ENCODE results near the gene PRR5.

PRR5 gene

DNA sequence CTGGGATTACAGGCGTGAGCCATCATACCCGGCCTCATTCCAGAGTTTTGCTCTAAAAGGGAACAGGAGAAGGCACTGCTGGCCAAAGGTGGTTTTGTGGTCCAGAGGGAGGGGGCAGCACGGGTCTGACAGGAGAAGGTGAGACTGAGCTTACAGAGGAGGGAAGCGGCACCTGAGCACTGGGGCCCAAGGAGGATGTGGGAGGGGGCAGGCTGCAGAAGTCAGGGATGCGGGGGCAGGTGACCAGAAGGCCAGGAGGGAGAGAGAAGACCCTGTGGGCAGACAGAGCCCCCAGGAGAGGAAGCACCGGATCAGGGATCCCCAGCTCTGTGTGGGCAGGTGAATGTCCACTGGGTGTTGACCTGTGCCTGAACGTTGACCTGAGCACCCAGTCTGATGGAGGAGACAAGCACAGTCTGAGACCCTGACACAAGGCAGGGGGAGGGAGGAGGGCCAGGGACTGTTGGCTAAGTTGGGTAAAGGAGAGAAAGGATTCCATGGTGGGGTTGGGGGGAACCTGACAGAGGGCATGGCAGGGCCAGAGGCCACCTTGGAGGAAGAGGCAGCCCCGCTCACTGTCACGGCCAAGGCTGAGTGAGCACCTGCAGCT is 12.0 kb upstream of the PRR5 start:
- TF ChIP-seq Cebpa-rat (IDR thresholded peaks at IDR 0.05): no peak
- H3K27me3 ChIP-seq: no peaks in the 10 kb centered on the region
- H3K9me3 ChIP-seq (replicated peaks in 1 of 11): no peaks in the 10 kb centered on the region
- H4K20me1 ChIP-seq: peaks cover 0 to 100% (median 2%) of the 10 kb centered on the region in 11 experiments; a peak in 8 of 22 replicates
- H3K9ac ChIP-seq: no peak overlapping the region
- H3K4me2 ChIP-seq: peak overlapping the region in 5 of 11 experiments; percentile 6 to 36 (median 21); a peak in 6 of 22 replicates
- peaks cover 23 to 42% (median 34%) of the 10 kb centered on the region in 10 experiments for H3K4me1 ChIP-seq
- H3K36me3 ChIP-seq: peaks cover 0 to 85% (median 0%) of the 10 kb centered on the region in 11 experiments; a peak in 5 of 22 replicates
- no peak overlapping the region for H3K27ac ChIP-seq
- no peak overlapping the region for H3K4me3 ChIP-seq

- TF ChIP-seq Cebpa-rat (IDR thresholded peaks at IDR 0.05): no peak
- H4K20me1 ChIP-seq: peaks cover 0 to 100% (median 0%) of the 10 kb centered on the region in 11 experiments; a peak in 7 of 22 replicates
- no peak overlapping the region for H3K4me3 ChIP-seq
- no peak overlapping the region for H3K27ac ChIP-seq
- H3K9me3 ChIP-seq (replicated peaks in 1 of 11): no peaks in the 10 kb centered on the region
- peaks cover 0 to 87% (median 0%) of the 10 kb centered on the region in 11 experiments; a peak in 5 of 22 replicates for H3K36me3 ChIP-seq
- H3K9ac ChIP-seq: no peak overlapping the region
- H3K4me1 ChIP-seq: peaks cover 7 to 31% (median 20%) of the 10 kb centered on the region in 10 experiments; a peak in 18 of 20 replicates
- H3K4me2 ChIP-seq: no peak overlapping the region; a peak in 1 of 22 replicates
- H3K27me3 ChIP-seq: no peaks in the 10 kb centered on the region
These were observed 10.0 kb upstream of the PRR5 start for GRCh38 chr22:44691796-44692661.

DNA sequence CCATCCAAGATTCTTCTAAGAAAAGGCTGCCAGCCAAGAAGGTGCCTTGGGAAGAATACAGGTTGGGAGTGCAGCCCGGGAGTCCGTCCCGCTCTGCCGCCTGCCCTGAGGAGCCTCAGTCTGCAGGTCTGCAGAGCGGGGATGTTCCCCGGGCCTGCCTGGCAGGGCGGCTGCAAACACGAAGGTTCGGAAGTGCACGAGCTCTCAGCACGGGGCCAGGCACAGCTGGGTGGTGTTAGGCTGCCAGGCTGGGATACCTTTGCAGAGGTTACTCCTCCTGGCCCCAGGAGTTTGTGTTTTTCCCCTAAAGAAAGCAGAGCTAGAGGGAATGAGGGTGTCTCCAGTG is 9.4 kb upstream of the PRR5 start:
- peaks cover 0 to 100% (median 0%) of the 10 kb centered on the region in 11 experiments; a peak in 7 of 22 replicates for H4K20me1 ChIP-seq
- peaks cover 0 to 81% (median 0%) of the 10 kb centered on the region in 11 experiments; a peak in 5 of 22 replicates for H3K36me3 ChIP-seq
- no peak overlapping the region for H3K4me3 ChIP-seq
- no peak overlapping the region for H3K9ac ChIP-seq
- H3K4me1 ChIP-seq: peaks cover 9 to 32% (median 22%) of the 10 kb centered on the region in 10 experiments
- no peaks in the 10 kb centered on the region for H3K27me3 ChIP-seq
- H3K4me2 ChIP-seq: no peak overlapping the region; a peak in 1 of 22 replicates
- H3K9me3 ChIP-seq (replicated peaks in 1 of 11): no peaks in the 10 kb centered on the region
- no peak for TF ChIP-seq Cebpa-rat (IDR thresholded peaks at IDR 0.05)
- H3K27ac ChIP-seq: no peak overlapping the region

GRCh38 chr22:44693145-44693544 is 8.9 kb upstream of the PRR5 start:
- no peaks in the 10 kb centered on the region for H3K27me3 ChIP-seq
- H4K20me1 ChIP-seq: peaks cover 0 to 100% (median 0%) of the 10 kb centered on the region in 11 experiments; a peak in 7 of 22 replicates
- no peak overlapping the region for H3K9ac ChIP-seq
- H3K4me1 ChIP-seq: peaks cover 14 to 37% (median 27%) of the 10 kb centered on the region in 10 experiments
- H3K27ac ChIP-seq: no peak overlapping the region
- H3K4me3 ChIP-seq: no peak overlapping the region
- no peak for TF ChIP-seq Cebpa-rat (IDR thresholded peaks at IDR 0.05)
- peak overlapping the region in 1 of 11 experiments; percentile 3; a peak in 1 of 22 replicates for H3K4me2 ChIP-seq
- peaks cover 0 to 78% (median 0%) of the 10 kb centered on the region in 11 experiments; a peak in 5 of 22 replicates for H3K36me3 ChIP-seq
- no peaks in the 10 kb centered on the region for H3K9me3 ChIP-seq (replicated peaks in 1 of 11)

DNA sequence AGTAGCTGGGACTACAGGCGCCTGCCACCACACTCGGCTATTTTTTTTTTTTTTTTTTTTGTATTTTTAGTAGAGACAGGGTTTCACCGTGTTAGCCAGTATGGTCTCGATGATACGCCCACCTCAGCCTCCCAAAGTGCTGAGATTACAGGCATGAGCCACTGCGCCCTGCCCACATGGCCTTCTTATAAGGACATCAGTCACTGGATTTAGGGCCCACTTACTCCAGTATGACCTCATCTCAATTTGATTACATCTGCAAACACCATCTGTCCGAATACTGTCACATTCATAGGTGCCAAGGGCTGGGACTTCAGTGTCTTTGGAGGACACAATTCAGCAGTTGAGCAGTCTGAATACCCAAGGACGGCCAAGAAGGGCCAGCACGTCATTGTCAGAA is 8.2 kb upstream of the PRR5 start:
- peaks cover 0 to 100% (median 0%) of the 10 kb centered on the region in 11 experiments; a peak in 7 of 22 replicates for H4K20me1 ChIP-seq
- TF ChIP-seq Cebpa-rat (IDR thresholded peaks at IDR 0.05): no peak
- H3K27me3 ChIP-seq: no peaks in the 10 kb centered on the region
- H3K9me3 ChIP-seq (replicated peaks in 1 of 11): no peaks in the 10 kb centered on the region
- H3K9ac ChIP-seq: no peak overlapping the region
- H3K36me3 ChIP-seq: peaks cover 0 to 72% (median 0%) of the 10 kb centered on the region in 11 experiments; a peak in 5 of 22 replicates
- H3K4me1 ChIP-seq: peaks cover 21 to 43% (median 33%) of the 10 kb centered on the region in 10 experiments
- H3K4me3 ChIP-seq: no peak overlapping the region
- 0 out of 22 replicates have a peak overlapping the region, but pooled peaks of 1 of the 11 experiments have one; percentile 3 for H3K4me2 ChIP-seq
- H3K27ac ChIP-seq: no peak overlapping the region

GRCh38 chr22:44697423-44698141 is 4.4 kb upstream of the PRR5 start:
- no peak overlapping the region for H3K4me3 ChIP-seq
- peaks cover 42 to 58% (median 53%) of the 10 kb centered on the region in 10 experiments for H3K4me1 ChIP-seq
- peak overlapping the region in 8 of 11 experiments; percentile 24 to 71 (median 47); a peak in 7 of 22 replicates for H3K9ac ChIP-seq
- H4K20me1 ChIP-seq: peaks cover 0 to 99% (median 4%) of the 10 kb centered on the region in 11 experiments; a peak in 12 of 22 replicates
- H3K9me3 ChIP-seq (replicated peaks in 1 of 11): no peaks in the 10 kb centered on the region
- H3K4me2 ChIP-seq: peak overlapping the region; percentile 53 to 89 (median 73)
- H3K36me3 ChIP-seq: peaks cover 0 to 44% (median 0%) of the 10 kb centered on the region in 11 experiments; a peak in 4 of 22 replicates
- TF ChIP-seq Cebpa-rat (IDR thresholded peaks at IDR 0.05): no peak
- no peaks in the 10 kb centered on the region for H3K27me3 ChIP-seq
- H3K27ac ChIP-seq: peak overlapping the region in 7 of 11 experiments; percentile 7 to 61 (median 48); a peak in 10 of 22 replicates

- Histone ChIP-seq H3K27me3 (no peaks in the 10 kb centered on the region), H3K9me3 (replicated peaks in 1 of 11) (no peaks in the 10 kb centered on the region), H4K20me1 (peaks cover 11 to 99% (median 15%) of the 10 kb centered on the region in 11 experiments; a peak in 21 of 22 replicates), H3K4me3 (no peak overlapping the region), H3K36me3 (peaks cover 0 to 41% (median 0%) of the 10 kb centered on the region in 11 experiments; a peak in 4 of 22 replicates), H3K27ac (peak overlapping the region in 9 of 11 experiments; percentile 7 to 61 (median 46); a peak in 17 of 22 replicates), H3K4me2 (peak overlapping the region; percentile 53 to 89 (median 73)), H3K4me1 (peaks cover 53 to 69% (median 62%) of the 10 kb centered on the region in 10 experiments), H3K9ac (peak overlapping the region; percentile 12 to 71 (median 45); a peak in 18 of 22 replicates)
- no peak for TF ChIP-seq Cebpa-rat (IDR thresholded peaks at IDR 0.05)
These were observed 3.2 kb upstream of the PRR5 start for GRCh38 chr22:44698531-44699421.
